ENCODE results near the gene PTPN11.
"Not testable (repeated sequence)": the region's sequence is repeated elsewhere in the genome, so short reads cannot be mapped to it uniquely, and the experiment has no call there.

The PTPN11 gene

DNA sequence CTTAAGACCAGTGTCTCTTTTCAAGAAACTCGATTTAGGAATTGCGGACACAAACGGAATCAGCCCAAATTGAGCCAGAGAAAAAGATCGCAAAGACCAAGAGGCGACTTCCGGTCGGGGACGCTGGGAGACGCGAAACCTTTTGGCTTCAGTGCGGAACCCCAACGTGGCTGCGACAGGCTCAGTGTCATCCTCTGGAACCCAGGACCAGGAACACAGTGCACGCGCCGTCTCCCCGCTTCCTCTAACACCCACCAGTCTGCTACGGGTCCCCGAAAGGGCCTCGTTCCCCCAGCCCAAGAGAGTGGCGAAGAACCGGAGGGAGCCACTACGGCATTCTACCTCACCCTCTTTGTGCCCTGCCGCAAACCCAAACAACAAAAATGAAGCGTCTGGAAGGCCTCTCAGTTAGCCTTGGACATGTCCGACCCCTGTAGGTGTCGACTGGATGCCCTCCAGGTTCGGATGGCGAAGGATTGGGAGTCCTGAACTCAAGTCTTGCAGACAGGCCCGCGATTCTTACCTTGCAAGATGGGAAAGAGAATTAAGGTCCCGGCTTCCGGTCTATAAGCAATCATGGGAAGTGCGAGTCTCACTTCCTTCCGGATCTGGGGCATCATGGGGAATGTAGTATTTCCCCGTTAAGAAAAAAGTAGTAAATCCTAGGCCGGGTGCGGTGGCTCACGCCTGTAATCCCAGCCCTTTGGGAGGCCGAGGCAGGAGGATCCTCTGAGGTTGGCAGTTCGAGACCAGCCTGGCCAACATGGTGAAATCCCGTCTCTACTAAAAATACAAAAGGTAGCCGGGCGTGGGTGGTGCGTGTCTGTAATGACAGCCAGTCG lies 9.5 kb upstream of the PTPN11 start, which contains the start of gene RPL6:
RPL6 (minus strand) TSS at position 542 of the 842 bp plus-strand sequence. CDS start 949 bp downstream, outside the sequence.
- peak; percentile 48 to 57 for DNase-seq (ENCODE audit: low read depth in 2 of 2)

DNA sequence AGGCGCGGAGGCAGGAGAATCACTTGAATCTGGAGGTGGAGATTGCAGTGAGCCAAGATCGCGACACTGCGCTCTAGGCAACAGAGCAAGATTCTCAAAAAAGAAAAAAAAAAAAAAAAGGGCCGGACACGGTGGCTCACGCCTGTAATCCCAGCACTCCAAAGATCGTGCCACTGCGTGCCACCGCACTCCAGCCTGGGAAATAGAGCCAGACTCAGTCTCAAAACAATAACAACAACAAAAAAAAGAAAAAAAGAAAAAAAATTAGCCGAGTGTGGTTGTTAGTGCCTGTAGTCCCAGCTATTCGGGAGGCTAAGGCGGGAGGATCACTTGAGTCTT lies 8.9 kb upstream of the PTPN11 start:
- no peak for DNase-seq (ENCODE audit: low read depth in 2 of 2)

DNA sequence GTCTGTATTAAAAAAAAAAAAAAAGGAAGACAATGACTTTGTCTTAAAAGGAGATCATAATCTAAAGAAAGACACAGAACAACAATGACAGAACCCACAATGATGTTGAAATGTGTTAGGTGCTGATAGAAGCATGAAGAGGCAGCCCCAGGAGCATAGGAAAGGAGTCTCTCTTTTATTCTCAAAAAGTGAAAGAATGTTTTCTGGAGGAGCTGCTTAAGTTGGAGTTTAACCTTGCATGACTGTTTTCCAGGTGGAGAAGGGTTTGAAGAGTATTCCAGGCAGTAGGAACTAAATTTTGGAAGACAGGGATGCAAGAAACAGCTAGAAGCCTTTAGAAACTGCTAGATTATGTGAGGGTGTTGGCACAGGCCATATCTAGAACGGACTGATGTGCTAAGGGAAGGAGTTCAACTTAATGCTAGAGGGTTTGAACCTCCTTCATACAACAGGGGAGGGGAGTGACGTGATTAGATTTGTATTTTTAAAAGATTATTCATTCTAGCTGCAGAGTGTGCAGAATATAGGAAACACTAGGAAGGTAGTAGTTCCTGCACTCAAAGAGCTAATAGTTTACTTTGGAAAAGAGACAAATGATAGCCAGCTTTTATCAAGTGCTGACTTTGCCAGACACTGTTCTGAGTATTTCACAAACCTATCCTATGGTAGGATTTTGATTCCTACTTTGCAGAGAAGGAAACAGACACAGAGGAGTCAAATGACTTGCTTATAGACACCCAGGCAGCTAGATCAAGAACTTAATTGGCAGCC lies 4.7 kb upstream of the PTPN11 start:
- no peak for DNase-seq (ENCODE audit: low read depth in 2 of 2)

DNA sequence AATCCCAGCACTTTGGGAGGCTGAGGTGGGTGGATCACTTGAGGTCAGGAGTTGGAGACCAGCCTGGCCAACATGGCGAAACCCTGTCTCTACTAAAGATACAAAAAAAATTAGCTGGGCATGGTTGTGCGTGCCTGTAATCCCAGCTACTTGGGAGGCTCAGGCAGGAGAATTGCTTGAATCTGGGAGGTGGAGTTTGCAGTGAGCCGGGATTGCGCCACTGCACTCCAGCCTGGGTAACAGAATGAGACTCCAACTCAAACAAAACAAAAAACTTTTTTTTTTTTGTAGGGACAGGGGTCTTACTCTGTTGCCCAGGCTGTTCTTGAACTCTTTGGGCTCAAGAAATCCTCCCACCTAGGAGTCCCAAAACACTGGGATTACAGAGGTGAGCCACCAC lies 3.3 kb upstream of the PTPN11 start:
- DNase-seq (ENCODE audit: low read depth in 2 of 2): not testable (repeated sequence)

DNA sequence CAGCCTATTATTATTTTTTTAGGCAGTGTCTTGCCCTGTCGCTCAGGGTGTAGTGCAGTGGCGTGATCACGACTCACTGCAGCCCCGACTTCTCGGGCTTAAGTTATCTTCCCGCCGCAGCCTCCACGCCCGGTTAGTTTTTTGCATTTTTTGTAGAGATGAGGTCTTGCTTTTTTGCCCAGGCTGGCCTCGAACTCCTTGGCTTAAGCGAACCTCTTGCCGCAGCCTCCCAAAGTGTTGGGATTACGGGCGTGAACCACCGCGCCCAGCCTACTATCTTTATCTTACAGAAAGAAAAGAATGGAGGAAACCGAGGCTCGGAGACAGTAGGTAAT lies 507 bp upstream of the PTPN11 start:
- DNase-seq (ENCODE audit: low read depth in 2 of 2): no peak

DNA sequence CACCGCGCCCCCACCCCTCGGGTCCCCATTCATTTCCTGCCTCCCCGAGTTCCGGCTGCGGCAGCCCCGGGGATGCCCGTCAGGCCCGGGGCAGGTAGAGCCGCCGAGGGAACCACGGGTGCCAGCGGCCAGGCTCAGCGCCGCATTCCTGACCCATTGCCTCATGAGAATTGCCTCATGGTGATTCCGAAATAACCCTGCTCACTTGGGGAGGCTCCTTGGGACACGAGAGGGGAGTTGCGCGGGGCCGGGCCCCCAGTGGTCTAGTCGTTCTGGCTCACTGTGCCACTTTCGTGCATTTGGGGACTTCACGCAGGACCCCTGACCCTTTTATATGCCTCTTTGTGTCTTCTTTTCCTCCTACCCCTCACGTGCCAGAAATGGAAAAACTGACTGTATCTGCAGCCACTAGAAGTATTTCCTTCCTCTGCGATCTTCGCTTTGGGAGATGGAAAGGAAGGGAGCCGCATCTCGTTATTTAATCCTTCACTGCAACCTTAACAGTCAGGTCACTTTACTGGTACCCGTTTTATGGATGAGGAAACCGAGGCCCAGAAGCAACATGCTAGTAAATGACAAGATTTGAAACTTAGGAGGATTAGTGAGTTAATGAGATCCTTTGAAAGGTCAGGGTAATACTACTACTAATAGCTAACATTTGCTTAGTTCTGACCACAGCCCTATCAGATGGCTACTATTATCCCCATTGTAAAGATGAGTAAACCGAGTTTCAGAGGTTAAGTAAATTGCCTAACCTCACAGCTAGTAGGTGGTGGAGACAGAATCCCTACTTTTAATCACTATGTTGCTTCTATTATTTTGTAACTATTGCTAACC lies 768 bp downstream of the PTPN11 start:
- DNase-seq (ENCODE audit: low read depth in 2 of 2): no peak

DNA sequence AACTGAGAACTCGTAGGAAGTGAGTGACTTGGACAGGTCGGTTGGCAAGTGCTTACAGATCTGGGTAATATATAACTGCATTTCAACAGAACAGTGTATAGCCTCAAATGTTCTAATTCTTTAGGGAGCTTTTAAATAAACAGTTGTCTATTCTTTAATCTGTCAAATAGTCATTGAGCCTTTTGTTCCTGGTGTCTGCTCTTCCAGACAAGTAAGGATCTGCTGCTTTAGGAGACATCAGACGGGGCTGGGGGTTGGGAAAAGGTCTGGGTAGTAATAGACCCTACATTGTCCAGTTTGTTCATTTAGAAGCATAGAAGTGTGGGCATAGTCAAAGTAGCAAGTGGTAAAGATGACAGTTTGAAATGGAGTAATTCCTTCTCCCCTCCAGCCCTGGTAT lies 2.0 kb downstream of the PTPN11 start:
- no peak for DNase-seq (ENCODE audit: low read depth in 2 of 2)

DNA sequence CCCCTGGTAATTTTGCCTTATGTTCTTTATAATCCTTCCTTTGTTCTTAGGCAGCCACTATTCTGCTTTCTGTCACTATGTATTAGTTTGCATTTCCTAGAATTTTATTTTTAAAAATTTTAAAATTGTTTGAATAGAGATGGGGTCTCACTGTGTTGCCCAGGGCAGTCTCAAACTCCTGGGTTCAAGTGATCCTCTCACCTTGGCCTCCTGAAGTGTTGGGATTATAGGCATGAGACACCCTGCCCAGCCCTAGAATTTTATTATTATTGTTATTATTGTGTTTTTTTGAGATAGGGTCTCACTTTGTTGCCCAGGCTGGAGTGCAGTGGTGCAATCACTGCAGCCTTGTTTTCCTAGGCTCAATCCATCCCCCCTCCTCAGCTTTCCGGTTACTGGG lies 2.6 kb downstream of the PTPN11 start:
- DNase-seq (ENCODE audit: low read depth in 2 of 2): no peak

DNA sequence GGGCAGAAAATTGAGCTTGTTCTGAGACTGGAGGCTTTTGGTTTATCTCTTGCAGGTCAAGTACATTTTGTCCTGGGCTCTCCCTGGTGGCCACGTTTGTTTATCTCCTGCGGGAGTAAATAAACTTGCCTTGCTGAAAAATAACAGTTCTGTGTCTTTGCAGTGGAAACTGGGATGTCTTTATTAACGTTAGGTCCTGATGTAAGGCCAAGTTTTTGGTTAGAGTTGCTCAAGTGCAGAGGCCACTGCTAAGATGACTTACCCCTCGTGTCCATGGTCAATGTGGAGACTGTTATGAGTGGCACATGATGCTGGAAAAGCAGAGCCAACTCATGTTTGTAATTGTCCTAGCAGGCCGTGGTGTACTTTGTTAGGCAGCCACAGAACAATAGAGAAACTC lies 3.8 kb downstream of the PTPN11 start:
- DNase-seq (ENCODE audit: low read depth in 2 of 2): no peak

DNA sequence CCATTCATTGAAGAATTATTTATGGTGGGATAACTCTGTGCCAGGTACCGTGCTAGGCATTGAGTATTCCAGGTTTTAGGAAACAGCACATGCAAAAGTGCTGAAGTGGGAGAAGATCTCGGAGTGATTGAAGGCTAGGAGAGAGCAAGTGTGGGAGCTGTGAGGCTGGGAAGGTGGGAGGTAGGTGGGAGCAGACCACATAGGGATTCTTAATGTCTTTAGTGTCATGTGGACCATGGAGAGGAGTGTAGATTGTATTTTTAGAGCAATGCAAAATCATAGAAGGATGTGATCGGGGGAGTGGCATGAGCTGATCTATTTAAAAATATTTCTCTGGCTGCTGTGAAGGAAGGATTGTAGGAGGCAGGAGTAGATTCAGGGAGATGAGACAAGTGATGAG lies 5.4 kb downstream of the PTPN11 start:
- no peak for DNase-seq (ENCODE audit: low read depth in 2 of 2)

DNA sequence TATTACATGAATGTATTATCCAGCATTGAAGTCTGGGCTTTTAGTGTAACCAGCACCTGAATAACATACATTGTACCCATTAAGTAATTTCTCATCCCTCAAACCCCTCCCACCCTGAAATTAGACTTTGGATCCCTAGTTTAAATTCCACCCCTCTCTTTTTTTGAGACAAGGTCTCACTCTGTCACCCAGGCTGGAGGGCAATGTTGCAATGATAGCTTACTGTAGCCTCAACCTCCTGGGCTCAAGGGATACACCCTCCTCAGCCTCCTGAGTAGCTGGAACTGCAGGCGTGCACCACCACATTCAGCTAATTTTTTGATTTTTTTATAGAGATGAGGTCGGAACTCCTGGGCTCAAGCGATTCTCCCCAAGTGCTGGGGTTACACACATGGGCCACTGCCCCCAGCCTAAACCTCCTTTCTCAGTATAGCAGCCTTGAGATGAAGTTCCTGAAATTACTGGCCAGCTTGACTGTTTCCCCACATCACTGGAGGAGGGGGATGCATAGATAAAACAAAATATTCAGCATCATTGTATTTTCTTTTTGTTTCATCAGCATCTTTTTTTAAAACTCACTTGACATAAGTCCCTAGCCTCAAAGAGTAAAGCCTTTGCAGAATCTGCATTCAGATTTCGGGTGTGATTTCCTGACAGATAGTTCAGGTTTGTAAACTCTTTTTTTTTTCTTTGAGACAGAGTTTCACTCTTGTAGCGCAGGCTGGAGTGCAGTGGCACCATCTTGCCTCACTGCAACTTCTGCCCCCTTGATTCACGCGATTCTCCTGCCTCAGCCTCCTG lies 7.0 kb downstream of the PTPN11 start:
- DNase-seq (ENCODE audit: low read depth in 2 of 2): no peak

DNA sequence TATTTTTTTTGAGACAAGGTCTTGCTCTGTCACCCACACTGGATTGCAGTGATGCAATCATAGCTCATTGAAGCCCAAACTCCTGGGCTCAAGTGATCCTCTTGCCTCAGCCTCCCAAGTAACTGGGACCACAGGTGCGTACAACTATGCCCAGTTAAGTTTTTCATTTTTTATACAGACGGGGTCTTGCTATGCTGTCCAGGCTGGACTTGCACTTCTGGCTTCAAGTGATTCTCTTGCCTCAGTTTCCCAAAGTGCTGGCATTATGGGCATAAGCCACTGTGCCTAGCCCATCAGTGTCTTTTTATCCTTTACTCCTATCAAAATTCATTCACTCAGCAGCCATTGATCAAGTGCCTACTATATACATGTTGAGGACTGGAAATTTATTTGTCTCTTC lies 9.0 kb downstream of the PTPN11 start:
- no peak for DNase-seq (ENCODE audit: low read depth in 2 of 2)

DNA sequence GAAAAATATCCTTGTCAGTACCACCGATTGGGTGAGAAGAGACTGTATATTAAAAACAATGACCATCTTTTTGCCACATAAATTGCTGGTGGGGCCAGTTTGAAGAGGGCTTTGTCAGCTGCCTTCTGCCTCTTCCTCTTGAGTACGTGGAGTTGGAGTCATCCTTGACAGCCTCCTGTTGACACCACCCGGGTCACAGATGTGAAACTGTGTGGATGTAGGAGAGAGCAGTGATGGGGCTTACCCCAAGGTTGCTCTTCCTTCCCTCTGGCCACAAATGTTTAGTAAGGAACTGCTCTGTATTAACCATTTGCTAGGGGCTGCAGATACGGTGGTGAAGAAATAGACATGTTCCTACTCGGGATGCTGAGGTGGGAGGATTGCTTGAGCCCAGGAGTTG lies 12.2 kb downstream of the PTPN11 start:
- no peak for DNase-seq (ENCODE audit: low read depth in 2 of 2)

DNA sequence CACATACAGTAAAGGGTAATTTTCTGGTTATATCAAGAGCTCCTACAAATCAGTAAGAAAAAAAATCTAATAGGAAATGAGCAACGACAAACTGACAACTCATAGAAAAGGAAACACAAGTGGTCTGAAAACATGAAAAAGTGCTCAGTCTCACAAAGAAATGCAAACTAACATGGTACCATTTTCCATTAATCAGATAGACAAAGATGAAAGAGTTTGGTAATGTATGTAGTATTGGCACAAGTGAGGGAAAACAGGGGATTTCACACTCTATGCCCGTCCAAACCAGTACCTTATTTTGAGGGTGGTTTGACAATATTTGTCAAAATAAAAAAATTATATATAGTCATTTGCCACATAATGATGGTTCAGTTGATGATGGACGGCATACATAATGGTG lies 13.2 kb downstream of the PTPN11 start:
- no peak for DNase-seq (ENCODE audit: low read depth in 2 of 2)

DNA sequence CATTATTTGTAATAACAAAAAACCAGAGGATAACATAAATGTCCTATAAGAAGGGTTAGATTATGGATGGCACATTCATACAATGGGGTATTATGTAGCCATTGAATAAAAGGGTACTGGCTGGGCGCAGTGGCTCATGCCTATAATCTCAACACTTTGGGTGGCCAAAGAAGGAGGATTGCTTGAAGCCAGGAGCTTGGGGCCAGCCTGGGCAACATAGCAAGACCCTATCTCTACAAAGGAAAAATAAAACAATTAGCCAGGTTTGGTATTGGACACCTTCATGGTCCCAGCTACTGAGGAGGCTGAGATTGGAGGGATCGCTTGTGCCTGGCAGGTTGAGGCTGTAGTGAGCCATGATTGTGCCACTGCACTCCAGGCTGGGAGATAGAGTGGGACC lies 14.8 kb downstream of the PTPN11 start:
- DNase-seq (ENCODE audit: low read depth in 2 of 2): no peak

DNA sequence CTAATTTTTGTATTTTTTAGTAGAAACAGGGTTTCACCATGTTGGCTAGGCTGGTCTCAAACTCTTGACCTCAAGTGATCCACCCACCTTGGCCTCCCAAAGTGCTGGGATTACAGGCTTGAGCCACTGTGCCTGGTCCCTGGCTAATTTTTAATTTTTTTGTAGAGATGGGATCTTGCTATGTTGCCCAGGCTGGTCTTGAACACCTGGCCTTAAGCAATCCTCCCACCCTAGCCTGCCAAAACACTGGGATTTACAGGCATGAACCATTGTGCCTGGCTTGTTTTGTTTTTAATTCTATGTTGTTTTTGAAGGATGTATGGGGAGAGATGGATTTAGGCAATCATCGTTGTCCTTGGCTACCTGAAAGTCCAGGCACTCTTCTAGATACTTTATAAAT lies 19.9 kb downstream of the PTPN11 start:
- DNase-seq (ENCODE audit: low read depth in 2 of 2): not testable (repeated sequence)

DNA sequence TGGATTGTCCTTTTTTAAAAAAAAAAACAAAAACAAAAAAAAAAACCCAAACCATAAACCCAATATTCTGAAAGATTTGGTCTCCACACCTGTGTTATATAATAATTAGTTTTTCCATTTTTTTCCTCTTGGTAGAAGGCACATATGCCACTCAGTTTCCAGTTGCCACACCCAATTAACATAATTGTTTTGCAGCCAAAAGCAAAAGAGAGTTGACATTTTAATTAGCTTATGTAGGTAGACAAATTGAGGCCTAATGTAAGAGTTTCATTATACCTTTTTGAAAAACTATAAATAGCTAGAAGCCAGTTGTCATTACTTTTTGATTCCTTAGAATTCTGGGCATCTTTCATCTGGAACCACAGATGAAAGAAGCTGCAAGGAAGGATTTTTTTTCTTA lies 21.0 kb downstream of the PTPN11 start:
- DNase-seq (ENCODE audit: low read depth in 2 of 2): no peak

DNA sequence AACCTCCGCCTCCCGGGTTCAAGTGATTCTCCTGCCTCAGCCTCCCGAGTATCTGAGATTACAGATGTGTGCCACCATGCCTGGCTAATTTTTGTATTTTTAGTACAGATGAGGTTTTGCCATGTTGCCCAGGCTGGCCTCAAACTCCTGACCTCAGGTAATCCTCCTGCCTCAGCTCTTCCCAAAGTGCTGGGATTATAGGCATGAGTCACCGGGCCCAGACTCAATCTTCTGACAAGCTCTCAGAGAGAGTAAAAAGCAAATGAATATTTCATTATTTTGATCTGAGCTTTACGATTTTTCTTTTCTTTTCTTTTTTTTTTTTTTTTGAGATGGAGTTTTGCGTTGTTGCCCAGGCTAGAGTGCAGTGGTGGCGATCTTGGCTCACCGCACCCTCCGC lies 21.9 kb downstream of the PTPN11 start:
- not testable (repeated sequence) for DNase-seq (ENCODE audit: low read depth in 2 of 2)

DNA sequence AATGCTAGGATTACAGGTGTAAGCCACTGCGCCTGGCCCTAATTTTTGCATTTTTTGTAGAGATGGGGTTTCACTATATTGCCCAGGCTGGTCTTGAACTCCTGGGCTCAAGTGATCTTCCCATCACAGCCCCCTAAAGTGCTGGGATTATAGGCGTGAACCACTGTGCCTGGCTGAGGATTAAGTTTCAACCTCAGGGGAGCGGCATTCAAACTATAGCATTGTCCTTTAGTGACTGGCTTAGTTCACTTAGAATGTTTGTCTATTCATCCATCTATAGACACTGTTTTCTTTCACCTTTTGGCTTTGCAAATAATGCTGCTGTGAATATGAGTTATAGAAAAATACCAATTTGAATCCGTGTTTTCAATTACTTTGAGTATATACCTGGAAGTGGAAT lies 25.2 kb downstream of the PTPN11 start:
- DNase-seq (ENCODE audit: low read depth in 2 of 2): no peak

DNA sequence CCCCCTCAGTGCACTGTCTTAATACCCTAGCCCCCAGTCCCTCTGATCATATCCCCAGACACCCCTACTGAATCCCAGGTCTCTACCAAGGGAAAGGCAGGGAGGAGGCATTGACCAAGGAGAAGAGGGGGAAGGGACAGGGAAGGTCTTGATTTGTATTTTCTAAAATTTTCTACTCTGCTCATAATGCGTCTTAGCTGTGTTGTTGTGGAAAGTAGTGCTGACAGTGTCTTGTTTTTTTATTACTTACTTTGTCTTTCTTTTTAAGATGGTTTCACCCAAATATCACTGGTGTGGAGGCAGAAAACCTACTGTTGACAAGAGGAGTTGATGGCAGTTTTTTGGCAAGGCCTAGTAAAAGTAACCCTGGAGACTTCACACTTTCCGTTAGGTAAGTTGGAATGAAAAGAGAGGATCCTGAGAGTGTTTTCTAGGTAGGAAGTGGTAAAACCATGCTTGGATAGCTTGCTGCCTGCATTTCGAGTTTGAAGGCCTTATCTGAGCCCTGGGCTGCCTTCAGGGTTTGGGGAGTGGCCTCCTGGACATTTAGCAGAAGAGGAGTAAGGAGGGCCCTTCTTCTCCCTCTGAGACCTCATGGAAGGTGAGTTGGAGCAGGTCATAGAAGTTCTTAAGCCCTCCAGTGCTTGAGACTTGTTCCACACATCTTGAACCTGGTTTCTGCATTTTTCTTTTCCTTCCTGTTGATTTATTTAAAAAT lies 27.4 kb downstream of the PTPN11 start:
- DNase-seq (ENCODE audit: low read depth in 2 of 2): no peak

DNA sequence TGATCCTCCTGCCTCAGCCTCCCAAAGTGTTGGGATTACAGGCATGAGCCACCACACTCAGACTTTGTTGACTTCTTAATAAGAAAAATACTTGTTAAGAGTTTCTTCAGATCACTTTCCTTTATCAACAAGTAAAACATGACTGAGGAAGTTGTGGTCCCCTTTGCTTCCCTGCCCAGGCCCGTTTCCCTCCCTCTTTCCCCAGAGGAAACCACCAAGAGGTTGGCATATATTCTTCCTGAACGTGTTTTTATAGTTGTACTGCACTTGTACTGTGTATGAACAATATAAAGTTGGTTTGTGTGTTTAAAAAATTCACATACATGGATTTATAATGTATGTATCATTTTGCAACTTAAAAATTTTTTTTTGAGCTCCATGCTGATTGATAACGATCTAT lies 28.4 kb downstream of the PTPN11 start:
- DNase-seq (ENCODE audit: low read depth in 2 of 2): no peak
